ENCODE data around the gene ADAD1. TPM values are rescaled to one million over a fixed set of nuclear protein-coding genes. Genes with fewer than 3 reads are reported as not detected.
"Not testable (repeated sequence)": the region's sequence is repeated elsewhere in the genome, so short reads cannot be mapped to it uniquely, and the experiment has no call there.

Gene ADAD1
- total and polyA plus RNA-seq, 4 experiments from 2014 or later, result not detected

GRCh38 chr4:122356317-122356808 lies 22.4 kb upstream of the ADAD1 start:
- Mint-ChIP-seq H3K4me3 (no peak overlapping the region), H3K27ac (peak overlapping the region in 1 of 7 donors; percentile 76), H3K9me3 (no peaks in the 10 kb centered on the region), H3K27me3 (no peaks in the 10 kb centered on the region), H3K36me3 (peaks cover 58 to 71% of the 10 kb centered on the region in 2 donors), H3K4me1 (peaks cover 0 to 12% (median 10%) of the 10 kb centered on the region in 4 donors)
- H3K9me3 ChIP-seq (ENCODE audit: control insufficient read depth in 1 of 2, low read length in 2 of 2), result no peaks in the 10 kb centered on the region
- H3K36me3 ChIP-seq (ENCODE audit: insufficient read depth, low read length), result peaks cover 18% of the 10 kb centered on the region
- H3K27me3 ChIP-seq (ENCODE audit: insufficient read depth, low read length), result no peaks in the 10 kb centered on the region
- DNase-seq, result no peak
- ChIA-PET POLR2A (ENCODE audit: partially characterized antibody) (no interaction called here), CTCF (ENCODE audit: partially characterized antibody) (interaction anchor here (0.8 kb wide), 1 partner anchor 221 kb away, joined by 5 read pairs; no protein-coding TSS in a partner anchor)
- H3K4me3 ChIP-seq (ENCODE audit: low read length in 2 of 2), result no peak overlapping the region
- intact Hi-C loops (cut with micrococcal nuclease), result no loop called here
- H3K4me1 ChIP-seq (ENCODE audit: insufficient read depth, low read length), result no peaks in the 10 kb centered on the region
- no peak overlapping the region for H3K27ac ChIP-seq (ENCODE audit: low read depth, low read length)

- Mint-ChIP-seq H3K4me3 (no peak overlapping the region), H3K27ac (peak overlapping the region in 1 of 7 donors; percentile 14), H3K36me3 (peaks cover 50 to 57% of the 10 kb centered on the region in 2 donors), H3K27me3 (no peaks in the 10 kb centered on the region), H3K9me3 (peaks cover 0 to 5% (median under 1%) of the 10 kb centered on the region in 8 donors), H3K4me1 (peaks cover 5 to 17% (median 8%) of the 10 kb centered on the region in 4 donors)
- DNase-seq, result no peak
- Histone ChIP-seq H3K4me1 (ENCODE audit: insufficient read depth, low read length) (peaks cover 13% of the 10 kb centered on the region), H3K9me3 (ENCODE audit: control insufficient read depth in 1 of 2, low read length in 2 of 2) (no peaks in the 10 kb centered on the region), H3K36me3 (ENCODE audit: insufficient read depth, low read length) (peaks cover 19% of the 10 kb centered on the region), H3K27me3 (ENCODE audit: insufficient read depth, low read length) (no peaks in the 10 kb centered on the region), H3K27ac (ENCODE audit: low read depth, low read length) (no peak overlapping the region), H3K4me3 (ENCODE audit: low read length in 2 of 2) (no peak overlapping the region)
- intact Hi-C loops (cut with micrococcal nuclease), result loop anchor here (5.0 kb wide), 2 partner anchors 97 to 217 kb away; partner anchors contain the start of gene IL2
- ChIA-PET CTCF (ENCODE audit: partially characterized antibody) (interaction anchor here (0.7 kb wide), 1 partner anchor 218 kb away, joined by 3 read pairs; no protein-coding TSS in a partner anchor), POLR2A (ENCODE audit: partially characterized antibody) (interaction anchor here (1.4 kb wide), 1 partner anchor 95 kb away, joined by 3 read pairs; the partner anchor contains the start of gene IL2)
These were observed 18.1 kb upstream of the ADAD1 start for GRCh38 chr4:122360754-122361153.

GRCh38 chr4:122364700-122365404 lies 14.0 kb upstream of the ADAD1 start:
- H3K36me3 Mint-ChIP-seq, result peaks cover 40 to 46% of the 10 kb centered on the region in 2 donors
- Histone ChIP-seq H3K27me3 (ENCODE audit: insufficient read depth, low read length) (no peaks in the 10 kb centered on the region), H3K36me3 (ENCODE audit: insufficient read depth, low read length) (peaks cover 12% of the 10 kb centered on the region), H3K4me1 (ENCODE audit: insufficient read depth, low read length) (peaks cover 13% of the 10 kb centered on the region), H3K9me3 (ENCODE audit: control insufficient read depth in 1 of 2, low read length in 2 of 2) (peaks cover 0 to 2% of the 10 kb centered on the region in 2 donors), H3K4me3 (ENCODE audit: low read length in 2 of 2) (no peak overlapping the region), H3K27ac (ENCODE audit: low read depth, low read length) (no peak overlapping the region)
- H3K27ac Mint-ChIP-seq, result peak overlapping the region in 1 of 7 donors; percentile 53
- intact Hi-C loops (cut with micrococcal nuclease), result loop anchor here (5.0 kb wide), 2 partner anchors 92 to 212 kb away; partner anchors contain the start of gene IL2
- peak overlapping the region in 6 of 8 donors; percentile 7 to 52 (median 17) for H3K4me3 Mint-ChIP-seq
- POLR2A ChIA-PET (ENCODE audit: partially characterized antibody), result interaction anchor here (1.3 kb wide), 1 partner anchor 85 kb away, joined by 3 read pairs; no protein-coding TSS in a partner anchor
- peaks cover 4 to 41% (median 31%) of the 10 kb centered on the region in 8 donors for H3K9me3 Mint-ChIP-seq
- peak; percentile 3 to 37 (median 35) for DNase-seq
- CTCF ChIA-PET (ENCODE audit: partially characterized antibody), result interaction anchor here (0.8 to 1.8 kb wide), 5 partner anchors 11 to 213 kb away, joined by 3 to 7 read pairs (median 4); no protein-coding TSS in a partner anchor
- H3K27me3 Mint-ChIP-seq, result no peaks in the 10 kb centered on the region
- H3K4me1 Mint-ChIP-seq, result peaks cover 5 to 22% (median 9%) of the 10 kb centered on the region in 4 donors

DNA sequence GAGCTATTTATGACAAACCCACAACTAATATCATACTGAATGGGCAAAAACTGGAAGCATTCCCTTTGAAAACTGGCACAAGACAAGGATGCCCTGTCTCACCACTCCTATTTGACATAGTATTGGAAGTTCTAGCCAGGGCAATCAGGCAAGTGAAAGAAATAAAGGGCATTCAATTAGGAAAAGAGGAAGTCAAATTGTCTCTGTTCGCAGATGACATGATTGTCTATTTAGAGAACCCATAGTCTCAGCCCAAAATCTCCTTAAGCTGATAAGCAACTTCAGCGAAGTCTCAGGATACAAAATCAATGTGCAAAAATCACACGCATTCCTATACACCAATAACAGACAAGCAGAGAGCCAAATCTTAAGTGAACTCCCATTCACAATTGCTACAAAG lies 10.0 kb upstream of the ADAD1 start:
- H3K27me3 Mint-ChIP-seq; H3K36me3 ChIP-seq (ENCODE audit: insufficient read depth, low read length); POLR2A ChIA-PET (ENCODE audit: partially characterized antibody); H3K4me3 ChIP-seq (ENCODE audit: low read length in 2 of 2); H3K9me3 ChIP-seq (ENCODE audit: control insufficient read depth in 1 of 2, low read length in 2 of 2); H3K4me3 Mint-ChIP-seq; DNase-seq; intact Hi-C loops (cut with micrococcal nuclease); H3K27me3 ChIP-seq (ENCODE audit: insufficient read depth, low read length); H3K27ac ChIP-seq (ENCODE audit: low read depth, low read length): not testable (repeated sequence)
- H3K4me1 ChIP-seq (ENCODE audit: insufficient read depth, low read length), result peaks cover 13% of the 10 kb centered on the region
- H3K9me3 Mint-ChIP-seq, result peaks cover 4 to 45% (median 31%) of the 10 kb centered on the region in 8 donors
- peaks cover 5 to 18% (median 7%) of the 10 kb centered on the region in 4 donors for H3K4me1 Mint-ChIP-seq
- CTCF ChIA-PET (ENCODE audit: partially characterized antibody), result interaction anchor here (0.6 kb wide), 1 partner anchor 141 kb away, joined by 3 read pairs; no protein-coding TSS in a partner anchor
- H3K27ac Mint-ChIP-seq, result peak overlapping the region in 1 of 7 donors; percentile 44
- H3K36me3 Mint-ChIP-seq, result peaks cover 14 to 18% of the 10 kb centered on the region in 2 donors

GRCh38 chr4:122377352-122377751 lies 1.5 kb upstream of the ADAD1 start:
- intact Hi-C loops (cut with micrococcal nuclease), result no loop called here
- CTCF ChIA-PET (ENCODE audit: partially characterized antibody), result no interaction called here
- H3K36me3 Mint-ChIP-seq, result no peaks in the 10 kb centered on the region

GRCh38 chr4:122379239-122379638 lies 428 bp downstream of the ADAD1 start:
- no peaks in the 10 kb centered on the region for H3K4me1 ChIP-seq (ENCODE audit: insufficient read depth, low read length)
- no peaks in the 10 kb centered on the region for H3K9me3 ChIP-seq (ENCODE audit: control insufficient read depth in 1 of 2, low read length in 2 of 2)
- ChIA-PET CTCF (ENCODE audit: partially characterized antibody) (no interaction called here), POLR2A (ENCODE audit: partially characterized antibody) (no interaction called here)
- no peak overlapping the region for H3K4me3 ChIP-seq (ENCODE audit: low read length in 2 of 2)
- Mint-ChIP-seq H3K9me3 (peaks cover 0 to 3% (median 0%) of the 10 kb centered on the region in 8 donors), H3K4me1 (no peaks in the 10 kb centered on the region), H3K27me3 (no peaks in the 10 kb centered on the region), H3K4me3 (no peak overlapping the region), H3K36me3 (no peaks in the 10 kb centered on the region), H3K27ac (no peak overlapping the region)
- no peaks in the 10 kb centered on the region for H3K36me3 ChIP-seq (ENCODE audit: insufficient read depth, low read length)
- intact Hi-C loops (cut with micrococcal nuclease), result no loop called here
- H3K27me3 ChIP-seq (ENCODE audit: insufficient read depth, low read length), result no peaks in the 10 kb centered on the region
- DNase-seq, result no peak
- H3K27ac ChIP-seq (ENCODE audit: low read depth, low read length), result no peak overlapping the region

More at GRCh38 chr4:122377352-122377751, 1.5 kb upstream of the ADAD1 start:
- POLR2A ChIA-PET (ENCODE audit: partially characterized antibody), result no interaction called here
- Histone ChIP-seq H3K27ac (ENCODE audit: low read depth, low read length) (no peak overlapping the region), H3K36me3 (ENCODE audit: insufficient read depth, low read length) (no peaks in the 10 kb centered on the region), H3K4me3 (ENCODE audit: low read length in 2 of 2) (no peak overlapping the region), H3K27me3 (ENCODE audit: insufficient read depth, low read length) (no peaks in the 10 kb centered on the region), H3K4me1 (ENCODE audit: insufficient read depth, low read length) (no peaks in the 10 kb centered on the region), H3K9me3 (ENCODE audit: control insufficient read depth in 1 of 2, low read length in 2 of 2) (no peaks in the 10 kb centered on the region)
- H3K27me3 Mint-ChIP-seq, result no peaks in the 10 kb centered on the region
- H3K4me1 Mint-ChIP-seq, result no peaks in the 10 kb centered on the region
- H3K9me3 Mint-ChIP-seq, result peaks cover 0 to 3% (median 0%) of the 10 kb centered on the region in 8 donors
- peak overlapping the region in 1 of 7 donors; percentile 14 for H3K27ac Mint-ChIP-seq
- no peak for DNase-seq
- H3K4me3 Mint-ChIP-seq, result no peak overlapping the region

- Histone ChIP-seq H3K27ac (ENCODE audit: low read depth, low read length) (no peak overlapping the region), H3K4me3 (ENCODE audit: low read length in 2 of 2) (no peak overlapping the region), H3K36me3 (ENCODE audit: insufficient read depth, low read length) (no peaks in the 10 kb centered on the region), H3K27me3 (ENCODE audit: insufficient read depth, low read length) (no peaks in the 10 kb centered on the region), H3K4me1 (ENCODE audit: insufficient read depth, low read length) (no peaks in the 10 kb centered on the region), H3K9me3 (ENCODE audit: control insufficient read depth in 1 of 2, low read length in 2 of 2) (no peaks in the 10 kb centered on the region)
- DNase-seq, result no peak
- no peaks in the 10 kb centered on the region for H3K27me3 Mint-ChIP-seq
- H3K4me3 Mint-ChIP-seq, result no peak overlapping the region
- POLR2A ChIA-PET (ENCODE audit: partially characterized antibody), result no interaction called here
- peaks cover 0 to 6% of the 10 kb centered on the region in 2 donors for H3K36me3 Mint-ChIP-seq
- H3K27ac Mint-ChIP-seq, result no peak overlapping the region
- CTCF ChIA-PET (ENCODE audit: partially characterized antibody), result no interaction called here
- no peaks in the 10 kb centered on the region for H3K4me1 Mint-ChIP-seq
- H3K9me3 Mint-ChIP-seq, result peaks cover 2 to 22% (median 11%) of the 10 kb centered on the region in 8 donors
- intact Hi-C loops (cut with micrococcal nuclease), result no loop called here
These were observed 4.5 kb downstream of the ADAD1 start for GRCh38 chr4:122383341-122383740.
